Tibial nerve (tissue), 4 donors: Measurements from ENCODE around the gene GDI1. TPM values are rescaled to one million over a fixed set of nuclear protein-coding genes. Genes with fewer than 3 reads are reported as not detected.

Experiments
- DNase-seq, 2 donors: peaks; one replicate each; pipeline ENCODE4 v3.0.0-alpha.2; 2019; ENCODE audit warnings: low spot score in 2 of 2
- H3K27ac ChIP-seq, 4 donors: fragments of 200-600 bp; sonication (generic) in 3 of 4; one replicate each; pipeline ENCODE4 v1.5.1; 2017 to 2019; ENCODE audit warnings: mild to moderate bottlenecking in 1 of 4
- H3K27me3 ChIP-seq, 2 donors: fragments of 200-600 bp; sonication (generic) in 1 of 2; one replicate each; pipeline versions ENCODE4 v1.5.1 to v1.6.0; 2017 to 2019
- H3K36me3 ChIP-seq, 3 donors: fragments of 200-600 bp; sonication (generic); one replicate each; pipeline ENCODE4 v1.5.1; 2018 to 2019
- H3K4me1 ChIP-seq, 4 donors: fragments of 200-600 bp; sonication (generic) in 3 of 4; one replicate each; pipeline ENCODE4 v1.5.1; 2017 to 2019
- H3K4me3 ChIP-seq, 4 donors: fragments of 200-600 bp; sonication (generic) in 3 of 4; one replicate each; pipeline ENCODE4 v1.5.1; 2017 to 2019; ENCODE audit warnings: mild to moderate bottlenecking in 1 of 4, moderate library complexity in 1 of 4
- H3K9me3 ChIP-seq, 4 donors: fragments of 200-600 bp; sonication (generic) in 3 of 4; one replicate each; pipeline ENCODE4 v1.5.1; 2017 to 2019
- CTCF ChIP-seq, 5 experiments: fragments of 200-600 bp in 3 of 5; fragments of 450-650 bp in 2 of 5; sonication (generic) in 3 of 5; IDR thresholded peaks; one replicate each; pipeline ENCODE4 v1.5.1; 2016 to 2019; ENCODE audit warnings: antibody characterized with exemption in 5 of 5, mild to moderate bottlenecking in 3 of 5, moderate library complexity in 2 of 5
- EP300 ChIP-seq, 2 donors: sonication (generic); formaldehyde crosslinking; IDR thresholded peaks; one replicate each; pipeline ENCODE4 v1.6.1; 2017; ENCODE audit warnings: antibody characterized with exemption in 2 of 2, mild to moderate bottlenecking in 1 of 2
- POLR2A ChIP-seq, 2 donors: fragments of 450-650 bp; IDR thresholded peaks; one replicate each; pipeline ENCODE4 v1.6.1; 2017; ENCODE audit warnings: antibody characterized with exemption in 2 of 2, mild to moderate bottlenecking in 2 of 2, moderate library complexity in 2 of 2
- WGBS, 2 donors: methylation state at CpG; one replicate each; pipeline ENCODE4 v1.1.5; 2018; 5-methylcytosine and 5-hydroxymethylcytosine counted together
- total RNA-seq, 4 donors: library from RNA; depleted of rRNA; stranded (reverse); fragments of >200 nt; gene quantifications; one replicate each; pipeline ENCODE4 v1.1.0, GENCODE V29; 2016

GDI1 gene
- total RNA-seq, 4 donors from 2014 or later, result 114 to 179 (median 152) TPM

- no peaks in the 10 kb centered on the region for H3K9me3 ChIP-seq
- no peak overlapping the region for H3K27ac ChIP-seq
- TF ChIP-seq POLR2A (IDR thresholded peaks at IDR 0.05), result no peak
- TF ChIP-seq EP300 (IDR thresholded peaks at IDR 0.05), result no peak
- TF ChIP-seq CTCF (IDR thresholded peaks at IDR 0.05), result no peak
- no peak for DNase-seq
- peaks cover 0 to 7% (median 0%) of the 10 kb centered on the region in 4 donors for H3K4me1 ChIP-seq
- H3K4me3 ChIP-seq, result no peak overlapping the region
- 68 to 77% methylated on average over 5 to 7 of the region's 7 CpGs for WGBS, 2 donors
- peaks cover 0 to 42% (median 0%) of the 10 kb centered on the region in 3 donors for H3K36me3 ChIP-seq
- no peaks in the 10 kb centered on the region for H3K27me3 ChIP-seq
Observed at GRCh38 chrX:154473683-154474082, 36.7 kb downstream of the GDI1 start.

DNA sequence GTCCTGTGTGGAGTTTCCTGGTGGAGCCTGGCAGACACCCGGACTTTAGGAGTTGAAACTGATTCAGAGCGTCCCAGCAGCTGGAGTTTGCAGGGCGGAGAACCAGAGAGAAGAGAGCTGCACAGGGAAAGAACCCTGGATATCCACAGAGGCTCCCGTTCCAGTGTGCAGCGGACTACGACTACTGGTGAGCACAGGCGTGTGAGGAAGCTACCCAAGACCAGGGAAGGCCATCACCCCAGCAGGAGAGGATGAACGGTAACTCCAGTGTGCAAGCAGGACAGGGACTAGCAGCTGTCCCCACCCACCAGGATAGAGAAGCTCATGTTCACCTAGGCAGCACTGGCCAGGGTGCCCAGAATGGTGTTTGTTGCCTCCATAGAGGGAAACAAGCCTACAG lies 39.9 kb downstream of the GDI1 start:
- H3K9me3 ChIP-seq, result no peaks in the 10 kb centered on the region
- 85 to 86% methylated on average over 7 to 8 of the region's 8 CpGs for WGBS, 2 donors
- peaks cover 0 to 12% (median 0%) of the 10 kb centered on the region in 4 donors for H3K4me1 ChIP-seq
- no peak overlapping the region for H3K27ac ChIP-seq
- peaks cover 0 to 11% (median 0%) of the 10 kb centered on the region in 3 donors for H3K36me3 ChIP-seq
- no peak overlapping the region for H3K4me3 ChIP-seq
- no peak for DNase-seq
- H3K27me3 ChIP-seq, result no peaks in the 10 kb centered on the region
- no peak for TF ChIP-seq POLR2A (IDR thresholded peaks at IDR 0.05)

DNA sequence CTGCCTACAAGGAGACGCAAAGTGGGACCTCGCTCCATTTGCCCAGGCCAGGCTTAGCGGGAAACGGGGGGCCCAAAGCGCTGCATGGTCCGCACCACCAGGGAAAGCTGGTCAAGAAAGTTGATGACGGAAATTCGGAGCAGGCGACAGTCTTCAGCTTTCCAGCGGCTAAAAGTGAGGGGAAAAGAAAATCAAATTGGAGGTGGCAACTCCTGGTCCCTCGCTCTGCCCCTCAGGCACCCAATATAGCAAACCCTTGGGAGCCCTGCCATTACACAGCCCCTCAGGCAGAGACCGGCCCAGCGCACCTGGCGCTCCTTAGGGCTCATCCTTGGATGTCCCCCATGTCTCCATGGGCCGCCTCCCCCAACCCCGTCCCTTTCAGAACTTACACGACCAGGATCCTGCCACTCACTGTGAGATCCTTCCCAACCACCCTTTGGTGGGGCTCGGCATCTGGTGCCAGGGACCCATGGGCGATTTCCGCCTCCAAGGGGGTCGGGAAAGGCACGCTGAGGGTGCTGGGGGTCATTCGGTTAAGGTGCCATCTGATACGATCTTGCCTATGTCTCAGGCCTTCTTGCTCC lies 41.0 kb downstream of the GDI1 start:
- no peaks in the 10 kb centered on the region for H3K36me3 ChIP-seq
- peak overlapping the region; percentile 74 to 90 (median 77) for H3K27ac ChIP-seq
- H3K9me3 ChIP-seq, result no peaks in the 10 kb centered on the region
- TF ChIP-seq EP300 (IDR thresholded peaks at IDR 0.05), result no peak
- TF ChIP-seq POLR2A (IDR thresholded peaks at IDR 0.05), result no peak
- no peak for TF ChIP-seq CTCF (IDR thresholded peaks at IDR 0.05)
- 60 to 67% methylated on average over 24 of the region's 24 CpGs for WGBS, 2 donors
- H3K27me3 ChIP-seq, result no peaks in the 10 kb centered on the region
- H3K4me3 ChIP-seq, result peak overlapping the region; percentile 31 to 63 (median 46)
- no peak for DNase-seq
- peaks cover 0 to 12% (median 0%) of the 10 kb centered on the region in 4 donors for H3K4me1 ChIP-seq

- 9 to 49% methylated on average over 7 to 65 of the region's 85 CpGs for WGBS, 2 donors
- H3K27me3 ChIP-seq, result no peaks in the 10 kb centered on the region
- peak within 1 kb of the TSS; percentile 74 to 90 (median 82) for H3K27ac ChIP-seq
- TF ChIP-seq CTCF (IDR thresholded peaks at IDR 0.05) (no peak), EP300 (IDR thresholded peaks at IDR 0.05) (peak; percentile 77 to 82), POLR2A (IDR thresholded peaks at IDR 0.05) (peak; percentile 24 to 57)
- peaks cover 0 to under 1% (median 0%) of the 10 kb centered on the region in 3 donors for H3K36me3 ChIP-seq
- H3K4me3 ChIP-seq, result peak within 1 kb of the TSS; percentile 31 to 63 (median 46)
- no peaks in the 10 kb centered on the region for H3K9me3 ChIP-seq
- peaks cover 0 to 12% (median 0%) of the 10 kb centered on the region in 4 donors for H3K4me1 ChIP-seq
- peak; percentile 86 to 90 for DNase-seq
Observed at GRCh38 chrX:154478728-154479622, 42.0 kb downstream of the GDI1 start, which contains the start of gene LAGE3. LAGE3 (minus strand) TSS chrX:154479281; CDS start chrX:154478915, 366 bp downstream.

DNA sequence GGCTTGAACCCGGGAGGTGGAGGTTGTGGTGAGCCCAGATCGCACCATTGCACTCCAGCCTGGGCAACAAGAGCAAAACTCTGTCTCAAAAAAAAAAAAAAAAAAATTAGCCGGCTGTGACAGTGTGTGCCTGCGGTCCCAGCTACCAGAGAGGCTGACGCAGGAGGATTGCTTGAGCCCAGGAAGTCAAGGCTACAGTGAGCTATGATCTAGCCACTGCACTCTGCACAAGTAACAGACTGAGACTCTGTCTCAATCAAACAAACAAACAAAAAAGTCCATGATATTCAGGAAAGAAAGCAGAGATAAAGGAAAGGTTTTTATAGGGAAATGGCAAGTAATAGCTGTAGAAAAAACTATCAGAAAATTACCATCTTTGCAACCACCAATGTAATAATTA lies 44.2 kb downstream of the GDI1 start:
- Histone ChIP-seq H3K27me3 (no peaks in the 10 kb centered on the region), H3K27ac (no peak overlapping the region), H3K36me3 (peaks cover 0 to 14% (median 0%) of the 10 kb centered on the region in 3 donors), H3K9me3 (no peaks in the 10 kb centered on the region), H3K4me1 (peaks cover 0 to 28% (median 8%) of the 10 kb centered on the region in 4 donors), H3K4me3 (no peak overlapping the region)
- DNase-seq, result no peak
- 85 to 93% methylated on average over 5 of the region's 5 CpGs for WGBS, 2 donors
- no peak for TF ChIP-seq CTCF (IDR thresholded peaks at IDR 0.05)
- TF ChIP-seq POLR2A (IDR thresholded peaks at IDR 0.05), result no peak
- no peak for TF ChIP-seq EP300 (IDR thresholded peaks at IDR 0.05)
